ENCODE results near the gene JAG1.
"Not testable (repeated sequence)": the region's sequence is repeated elsewhere in the genome, so short reads cannot be mapped to it uniquely, and the experiment has no call there.

JAG1 gene

GRCh38 chr20:10635476-10636208, 38.2 kb downstream of the JAG1 start:
- DNase-seq: no peak

GRCh38 chr20:10634683-10635411, 39.0 kb downstream of the JAG1 start:
- no peak for DNase-seq

GRCh38 chr20:10634211-10634610, 39.6 kb downstream of the JAG1 start:
- DNase-seq: no peak

- no peak for DNase-seq
Measured at GRCh38 chr20:10633718-10634117, 40.1 kb downstream of the JAG1 start.

- no peak for DNase-seq
Measured at GRCh38 chr20:10632721-10633509, 40.9 kb downstream of the JAG1 start.

- no peak for DNase-seq
Measured at GRCh38 chr20:10631126-10631525, 42.7 kb downstream of the JAG1 start.

- no peak for DNase-seq
Measured at GRCh38 chr20:10629946-10630650, 43.7 kb downstream of the JAG1 start.

- DNase-seq: no peak
Measured at GRCh38 chr20:10626896-10627295, 46.9 kb downstream of the JAG1 start.

- no peak for DNase-seq
Measured at GRCh38 chr20:10625641-10626040, 48.2 kb downstream of the JAG1 start.

GRCh38 chr20:10622657-10623418, 51.0 kb downstream of the JAG1 start:
- no peak for DNase-seq

GRCh38 chr20:10621149-10621548, 52.6 kb downstream of the JAG1 start:
- no peak for DNase-seq

GRCh38 chr20:10619427-10619826, 54.4 kb downstream of the JAG1 start:
- DNase-seq: no peak

GRCh38 chr20:10618611-10619245, 55.1 kb downstream of the JAG1 start:
- DNase-seq: no peak

GRCh38 chr20:10617549-10618133, 56.2 kb downstream of the JAG1 start:
- not testable (repeated sequence) for DNase-seq

GRCh38 chr20:10616212-10616611, 57.6 kb downstream of the JAG1 start:
- DNase-seq: no peak

- no peak for DNase-seq
Measured at GRCh38 chr20:10613911-10614310, 59.9 kb downstream of the JAG1 start.

- not testable (repeated sequence) for DNase-seq
Measured at GRCh38 chr20:10613426-10613825, 60.4 kb downstream of the JAG1 start.

- DNase-seq: no peak
Measured at GRCh38 chr20:10611357-10611756, 62.4 kb downstream of the JAG1 start.

GRCh38 chr20:10610251-10610650, 63.5 kb downstream of the JAG1 start:
- no peak for DNase-seq

GRCh38 chr20:10609770-10610169, 64.0 kb downstream of the JAG1 start:
- DNase-seq: no peak

- no peak for DNase-seq
Measured at GRCh38 chr20:10609276-10609675, 64.5 kb downstream of the JAG1 start.

Measured in CD4-positive, alpha-beta T cell treated with Interleukin-17A for 4 hours (primary cell).